Tibial nerve (tissue), 4 donors: ENCODE results near the gene TSSK2. TPM values are rescaled to one million over a fixed set of nuclear protein-coding genes. Genes with fewer than 3 reads are reported as not detected.

ENCODE experiments used
- DNase-seq, 2 donors: peaks; one replicate each; pipeline ENCODE4 v3.0.0-alpha.2; 2019; ENCODE audit warnings: low spot score in 2 of 2
- H3K27ac ChIP-seq, 4 donors: fragments of 200-600 bp; sonication (generic) in 3 of 4; one replicate each; pipeline ENCODE4 v1.5.1; 2017 to 2019; ENCODE audit warnings: mild to moderate bottlenecking in 1 of 4
- H3K27me3 ChIP-seq, 2 donors: fragments of 200-600 bp; sonication (generic) in 1 of 2; one replicate each; pipeline versions ENCODE4 v1.5.1 to v1.6.0; 2017 to 2019
- H3K36me3 ChIP-seq, 3 donors: fragments of 200-600 bp; sonication (generic); one replicate each; pipeline ENCODE4 v1.5.1; 2018 to 2019
- H3K4me1 ChIP-seq, 4 donors: fragments of 200-600 bp; sonication (generic) in 3 of 4; one replicate each; pipeline ENCODE4 v1.5.1; 2017 to 2019
- H3K4me3 ChIP-seq, 4 donors: fragments of 200-600 bp; sonication (generic) in 3 of 4; one replicate each; pipeline ENCODE4 v1.5.1; 2017 to 2019; ENCODE audit warnings: mild to moderate bottlenecking in 1 of 4, moderate library complexity in 1 of 4
- H3K9me3 ChIP-seq, 4 donors: fragments of 200-600 bp; sonication (generic) in 3 of 4; one replicate each; pipeline ENCODE4 v1.5.1; 2017 to 2019
- EP300 ChIP-seq, 2 donors: sonication (generic); formaldehyde crosslinking; IDR thresholded peaks; one replicate each; pipeline ENCODE4 v1.6.1; 2017; ENCODE audit warnings: antibody characterized with exemption in 2 of 2, mild to moderate bottlenecking in 1 of 2
- POLR2A ChIP-seq, 2 donors: fragments of 450-650 bp; IDR thresholded peaks; one replicate each; pipeline ENCODE4 v1.6.1; 2017; ENCODE audit warnings: antibody characterized with exemption in 2 of 2, mild to moderate bottlenecking in 2 of 2, moderate library complexity in 2 of 2
- WGBS, 2 donors: methylation state at CpG; one replicate each; pipeline ENCODE4 v1.1.5; 2018; 5-methylcytosine and 5-hydroxymethylcytosine counted together
- total RNA-seq, 4 donors: library from RNA; depleted of rRNA; stranded (reverse); fragments of >200 nt; gene quantifications; one replicate each; pipeline ENCODE4 v1.1.0, GENCODE V29; 2016
- TF ChIP-seq, protein P1 (sequence below), 5 experiments: fragments of 200-600 bp in 3 of 5; fragments of 450-650 bp in 2 of 5; sonication (generic) in 3 of 5; IDR thresholded peaks; one replicate each; pipeline ENCODE4 v1.5.1; 2016 to 2019; ENCODE audit warnings: antibody characterized with exemption in 5 of 5, mild to moderate bottlenecking in 3 of 5, moderate library complexity in 2 of 5

Gene TSSK2
- total RNA-seq, 4 donors from 2014 or later: 0.30 TPM; not detected in 3

DNA sequence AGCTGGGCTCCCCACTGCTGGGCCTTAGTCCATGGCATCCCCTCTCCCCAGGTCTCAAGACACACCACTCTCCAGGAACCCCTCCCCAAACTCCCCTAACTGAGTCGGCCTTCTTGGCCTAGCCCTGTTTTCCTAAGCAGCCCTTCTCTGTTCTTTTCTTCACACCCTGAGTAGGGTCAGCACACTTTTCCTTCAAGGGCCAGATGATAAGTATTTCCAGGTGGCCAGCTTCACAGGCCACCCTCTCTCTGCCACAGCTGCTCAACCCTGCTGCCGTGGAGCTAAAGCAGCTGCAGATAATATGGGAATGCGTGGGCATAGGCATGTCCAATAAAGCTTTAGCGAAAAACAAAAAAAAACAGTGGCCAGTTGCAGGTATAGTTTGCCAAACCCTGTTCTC, 33.0 kb upstream of the TSSK2 start:
- 54 to 64% methylated on average over 4 of the region's 4 CpGs for WGBS, 2 donors
- Histone ChIP-seq H3K27ac (no peak overlapping the region), H3K4me1 (peaks cover 0 to 21% (median 4%) of the 10 kb centered on the region in 4 donors), H3K27me3 (no peaks in the 10 kb centered on the region), H3K9me3 (no peaks in the 10 kb centered on the region), H3K4me3 (no peak overlapping the region), H3K36me3 (peaks cover 0 to 23% (median 0%) of the 10 kb centered on the region in 3 donors)
- TF ChIP-seq EP300 (IDR thresholded peaks at IDR 0.05) (no peak), POLR2A (IDR thresholded peaks at IDR 0.05) (no peak)
- TF ChIP-seq, protein P1, sequence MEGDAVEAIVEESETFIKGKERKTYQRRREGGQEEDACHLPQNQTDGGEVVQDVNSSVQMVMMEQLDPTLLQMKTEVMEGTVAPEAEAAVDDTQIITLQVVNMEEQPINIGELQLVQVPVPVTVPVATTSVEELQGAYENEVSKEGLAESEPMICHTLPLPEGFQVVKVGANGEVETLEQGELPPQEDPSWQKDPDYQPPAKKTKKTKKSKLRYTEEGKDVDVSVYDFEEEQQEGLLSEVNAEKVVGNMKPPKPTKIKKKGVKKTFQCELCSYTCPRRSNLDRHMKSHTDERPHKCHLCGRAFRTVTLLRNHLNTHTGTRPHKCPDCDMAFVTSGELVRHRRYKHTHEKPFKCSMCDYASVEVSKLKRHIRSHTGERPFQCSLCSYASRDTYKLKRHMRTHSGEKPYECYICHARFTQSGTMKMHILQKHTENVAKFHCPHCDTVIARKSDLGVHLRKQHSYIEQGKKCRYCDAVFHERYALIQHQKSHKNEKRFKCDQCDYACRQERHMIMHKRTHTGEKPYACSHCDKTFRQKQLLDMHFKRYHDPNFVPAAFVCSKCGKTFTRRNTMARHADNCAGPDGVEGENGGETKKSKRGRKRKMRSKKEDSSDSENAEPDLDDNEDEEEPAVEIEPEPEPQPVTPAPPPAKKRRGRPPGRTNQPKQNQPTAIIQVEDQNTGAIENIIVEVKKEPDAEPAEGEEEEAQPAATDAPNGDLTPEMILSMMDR (IDR thresholded peaks at IDR 0.05): no peak
- DNase-seq: no peak

DNA sequence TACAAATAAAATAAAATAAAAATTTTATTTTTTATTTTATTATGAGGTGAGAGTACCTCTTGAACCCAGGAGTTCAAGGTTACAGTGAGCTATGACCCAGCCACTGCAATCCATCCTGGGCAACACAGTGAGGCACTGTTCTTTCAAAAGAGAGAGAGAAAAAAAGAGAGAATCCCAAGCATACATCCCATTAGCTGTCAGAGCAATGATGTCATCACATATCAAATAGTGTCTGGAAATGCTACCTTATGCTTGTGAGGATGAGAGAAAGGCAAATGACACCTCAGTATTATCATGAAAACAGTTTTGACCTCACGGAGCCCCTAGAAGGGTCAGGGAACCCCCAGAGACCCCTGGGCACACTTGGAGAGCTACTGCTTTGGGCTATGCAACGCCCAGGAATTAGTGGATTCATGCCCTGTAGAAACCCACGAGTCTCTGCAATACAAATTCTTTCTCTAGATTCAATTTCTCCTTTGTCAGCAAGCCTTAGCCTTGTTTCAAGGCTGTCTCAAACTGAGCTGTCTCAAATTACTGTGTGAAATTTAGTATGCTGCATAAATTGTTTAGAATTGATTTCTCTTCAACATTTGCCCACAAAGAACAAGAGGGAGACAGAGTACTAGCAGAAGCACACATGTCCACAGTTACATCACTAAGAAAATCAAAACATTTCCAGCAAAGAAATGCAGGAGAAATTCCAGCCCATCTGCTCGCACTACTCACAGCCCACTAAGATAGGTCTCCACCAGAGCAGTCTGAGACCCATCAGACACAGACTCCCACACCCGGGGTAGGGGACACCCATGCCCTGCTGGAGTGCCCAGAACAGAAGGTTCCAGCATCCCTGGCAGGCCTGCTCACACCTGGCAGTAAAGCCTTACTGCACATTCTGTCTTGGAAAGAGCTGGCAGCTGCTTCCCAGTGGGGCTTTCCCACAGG, 27.0 kb upstream of the TSSK2 start:
- Histone ChIP-seq H3K27ac (no peak overlapping the region), H3K9me3 (no peaks in the 10 kb centered on the region), H3K36me3 (peaks cover 0 to 9% (median 0%) of the 10 kb centered on the region in 3 donors), H3K27me3 (no peaks in the 10 kb centered on the region), H3K4me1 (peaks cover 0 to 46% (median 20%) of the 10 kb centered on the region in 4 donors), H3K4me3 (no peak overlapping the region)
- 38 to 47% methylated on average over 5 of the region's 5 CpGs for WGBS, 2 donors
- TF ChIP-seq, protein P1 (IDR thresholded peaks at IDR 0.05): no peak
- TF ChIP-seq POLR2A (IDR thresholded peaks at IDR 0.05) (no peak), EP300 (IDR thresholded peaks at IDR 0.05) (no peak)
- no peak for DNase-seq

DNA sequence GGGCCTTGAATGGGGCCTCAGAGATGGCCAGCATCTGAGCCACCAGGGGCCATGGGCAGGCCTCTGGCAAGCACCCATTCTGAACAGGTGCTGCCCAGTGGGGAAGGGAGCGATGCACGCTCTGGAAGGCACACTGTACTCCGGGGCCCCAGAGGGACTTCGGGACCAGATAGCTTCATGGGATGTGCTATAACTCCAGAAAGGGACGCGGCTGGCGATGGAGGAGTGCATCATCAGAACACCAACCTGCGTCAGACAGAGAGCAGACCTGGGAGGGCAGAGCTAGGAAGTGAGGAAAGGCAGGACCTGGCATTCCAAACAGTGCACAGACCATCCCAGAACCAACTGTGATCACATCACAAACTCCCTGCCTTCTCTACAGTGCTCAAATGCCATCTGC, 25.7 kb upstream of the TSSK2 start:
- H3K27ac ChIP-seq: no peak overlapping the region
- no peak for DNase-seq
- WGBS, 2 donors: 87 to 93% methylated on average over 8 of the region's 8 CpGs
- peaks cover 0 to 59% (median 33%) of the 10 kb centered on the region in 4 donors for H3K4me1 ChIP-seq
- no peak overlapping the region for H3K4me3 ChIP-seq
- H3K27me3 ChIP-seq: no peaks in the 10 kb centered on the region
- no peaks in the 10 kb centered on the region for H3K9me3 ChIP-seq
- no peak for TF ChIP-seq EP300 (IDR thresholded peaks at IDR 0.05)
- TF ChIP-seq POLR2A (IDR thresholded peaks at IDR 0.05): no peak
- TF ChIP-seq, protein P1 (IDR thresholded peaks at IDR 0.05): no peak
- peaks cover 0 to 9% (median 0%) of the 10 kb centered on the region in 3 donors for H3K36me3 ChIP-seq

DNA sequence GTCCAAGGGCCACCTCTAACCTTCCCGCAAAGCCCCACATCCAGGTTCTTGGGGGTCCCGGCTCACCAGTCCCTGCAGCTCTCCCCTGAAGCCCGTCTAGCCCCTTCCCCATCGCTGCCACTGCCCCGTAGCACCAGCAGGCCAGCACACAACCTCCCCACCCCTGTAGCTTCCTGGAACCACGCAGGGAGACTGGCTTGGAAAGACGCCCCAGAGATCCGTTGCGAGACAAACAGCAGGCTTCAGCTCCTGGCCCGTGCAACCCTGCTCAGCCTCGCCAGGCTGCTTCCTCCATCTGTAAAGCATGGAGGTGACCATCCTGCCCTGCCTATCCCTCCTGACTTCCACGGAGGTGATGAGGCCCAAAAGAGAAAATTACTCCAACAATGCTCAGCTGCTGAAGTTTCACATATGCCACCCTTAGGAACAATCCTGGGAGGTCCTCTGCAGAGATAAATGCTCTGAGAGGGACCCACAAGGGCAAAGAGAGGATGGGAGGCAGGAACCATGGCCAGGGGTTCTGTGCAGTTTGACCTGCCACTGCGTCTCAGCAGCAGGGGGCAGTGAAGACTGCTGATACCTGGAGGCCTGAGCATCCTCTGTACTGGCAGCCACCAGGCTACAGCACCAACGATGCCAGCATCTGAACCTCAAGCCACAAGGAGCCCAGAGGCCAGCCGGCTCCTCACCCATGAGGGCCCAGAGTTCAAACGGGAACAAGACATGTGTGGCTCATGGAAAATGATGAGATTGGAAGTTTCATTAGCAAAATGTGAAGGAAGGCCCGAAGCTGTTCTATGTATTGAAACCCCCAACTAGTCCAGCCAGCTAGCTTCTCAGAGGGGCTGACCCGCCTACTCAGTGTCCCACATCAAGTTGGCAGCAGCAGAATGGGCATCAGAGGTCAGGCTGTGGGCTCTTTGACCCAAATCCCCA, 25.0 kb upstream of the TSSK2 start:
- peaks cover 0 to 5% (median 0%) of the 10 kb centered on the region in 3 donors for H3K36me3 ChIP-seq
- no peaks in the 10 kb centered on the region for H3K27me3 ChIP-seq
- WGBS, 2 donors: 67 to 68% methylated on average over 18 of the region's 18 CpGs
- no peak overlapping the region for H3K27ac ChIP-seq
- TF ChIP-seq, protein P1 (IDR thresholded peaks at IDR 0.05): no peak
- TF ChIP-seq POLR2A (IDR thresholded peaks at IDR 0.05) (no peak), EP300 (IDR thresholded peaks at IDR 0.05) (no peak)
- DNase-seq: no peak
- H3K4me1 ChIP-seq: peaks cover 0 to 63% (median 34%) of the 10 kb centered on the region in 4 donors
- no peaks in the 10 kb centered on the region for H3K9me3 ChIP-seq
- H3K4me3 ChIP-seq: no peak overlapping the region
